Prostate gland (tissue), 2 donors: ENCODE data around the gene C14orf132.

ENCODE experiments used
- POLR2A ChIP-seq: fragments of 450-650 bp; IDR thresholded peaks from one replicate; pipeline ENCODE4 v1.6.1; 2016; ENCODE audit warnings: antibody characterized with exemption, mild to moderate bottlenecking
- POLR2AphosphoS5 ChIP-seq: sonication (generic); formaldehyde crosslinking; IDR thresholded peaks from one replicate; pipeline ENCODE4 v1.6.1; 2017; ENCODE audit warnings: antibody characterized with exemption
- TF ChIP-seq, protein P1 (sequence below), 4 experiments: fragments of 200-600 bp in 2 of 4; fragments of 450-650 bp in 2 of 4; sonication (generic) in 2 of 4; IDR thresholded peaks; 1 replicate in 3 of 4; 2 replicates in 1 of 4; pipeline ENCODE4 v1.5.1; 2016 to 2019; ENCODE audit warnings: antibody characterized with exemption in 4 of 4, mild to moderate bottlenecking in 2 of 4, moderate library complexity in 2 of 4

DNA sequence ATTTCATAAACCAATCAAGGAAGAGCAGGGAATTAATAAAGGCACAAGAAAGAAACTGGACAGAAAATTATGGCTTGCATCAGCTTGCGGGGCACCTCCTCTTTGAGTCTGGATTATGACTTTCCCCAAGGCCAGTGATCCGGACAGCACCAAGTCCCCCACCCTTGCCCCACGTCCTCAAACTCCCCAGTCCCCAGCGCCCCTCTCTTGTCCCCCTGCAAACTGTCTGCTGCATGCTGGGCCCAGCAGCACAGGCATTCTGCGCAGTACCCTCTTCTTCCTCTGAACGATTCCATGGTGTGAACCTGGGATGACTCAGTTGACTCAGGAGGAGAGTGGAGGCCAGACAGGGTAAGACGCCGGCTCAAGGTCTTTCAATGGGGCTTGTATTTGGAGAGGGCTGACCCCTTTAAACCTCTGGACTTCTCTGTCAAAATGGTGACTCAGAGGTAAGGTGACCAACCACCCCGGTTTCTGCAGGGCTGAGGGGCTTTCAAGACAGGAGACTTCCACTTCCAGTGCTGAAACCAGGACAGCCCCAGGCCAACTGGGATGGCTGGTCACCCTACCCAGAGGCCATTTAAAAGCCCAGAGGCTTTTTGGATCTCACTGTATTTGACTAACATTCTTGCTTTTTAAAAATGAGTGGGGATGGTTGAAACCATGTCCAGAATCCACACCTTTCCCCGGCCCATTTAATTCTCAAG, 13.5 kb downstream of the C14orf132 start:
- TF ChIP-seq, protein P1, sequence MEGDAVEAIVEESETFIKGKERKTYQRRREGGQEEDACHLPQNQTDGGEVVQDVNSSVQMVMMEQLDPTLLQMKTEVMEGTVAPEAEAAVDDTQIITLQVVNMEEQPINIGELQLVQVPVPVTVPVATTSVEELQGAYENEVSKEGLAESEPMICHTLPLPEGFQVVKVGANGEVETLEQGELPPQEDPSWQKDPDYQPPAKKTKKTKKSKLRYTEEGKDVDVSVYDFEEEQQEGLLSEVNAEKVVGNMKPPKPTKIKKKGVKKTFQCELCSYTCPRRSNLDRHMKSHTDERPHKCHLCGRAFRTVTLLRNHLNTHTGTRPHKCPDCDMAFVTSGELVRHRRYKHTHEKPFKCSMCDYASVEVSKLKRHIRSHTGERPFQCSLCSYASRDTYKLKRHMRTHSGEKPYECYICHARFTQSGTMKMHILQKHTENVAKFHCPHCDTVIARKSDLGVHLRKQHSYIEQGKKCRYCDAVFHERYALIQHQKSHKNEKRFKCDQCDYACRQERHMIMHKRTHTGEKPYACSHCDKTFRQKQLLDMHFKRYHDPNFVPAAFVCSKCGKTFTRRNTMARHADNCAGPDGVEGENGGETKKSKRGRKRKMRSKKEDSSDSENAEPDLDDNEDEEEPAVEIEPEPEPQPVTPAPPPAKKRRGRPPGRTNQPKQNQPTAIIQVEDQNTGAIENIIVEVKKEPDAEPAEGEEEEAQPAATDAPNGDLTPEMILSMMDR (IDR thresholded peaks at IDR 0.05): no peak
- TF ChIP-seq POLR2AphosphoS5 (no peak), POLR2A (no peak)
